GM19324 (cell line): ENCODE measurements around the gene PRKCA.
A peak's percentile ranks its signal among the peaks of the same experiment; 100 is the strongest.

ENCODE experiments used
- ATAC-seq: cut with Tn5 transposase; IDR thresholded peaks from one replicate; pipeline ENCODE4 v1.9.1; 2021; ENCODE audit warnings: mild to moderate bottlenecking, moderate library complexity; ENCODE audit not compliant: unreplicated experiment, low FRiP score

PRKCA gene

DNA sequence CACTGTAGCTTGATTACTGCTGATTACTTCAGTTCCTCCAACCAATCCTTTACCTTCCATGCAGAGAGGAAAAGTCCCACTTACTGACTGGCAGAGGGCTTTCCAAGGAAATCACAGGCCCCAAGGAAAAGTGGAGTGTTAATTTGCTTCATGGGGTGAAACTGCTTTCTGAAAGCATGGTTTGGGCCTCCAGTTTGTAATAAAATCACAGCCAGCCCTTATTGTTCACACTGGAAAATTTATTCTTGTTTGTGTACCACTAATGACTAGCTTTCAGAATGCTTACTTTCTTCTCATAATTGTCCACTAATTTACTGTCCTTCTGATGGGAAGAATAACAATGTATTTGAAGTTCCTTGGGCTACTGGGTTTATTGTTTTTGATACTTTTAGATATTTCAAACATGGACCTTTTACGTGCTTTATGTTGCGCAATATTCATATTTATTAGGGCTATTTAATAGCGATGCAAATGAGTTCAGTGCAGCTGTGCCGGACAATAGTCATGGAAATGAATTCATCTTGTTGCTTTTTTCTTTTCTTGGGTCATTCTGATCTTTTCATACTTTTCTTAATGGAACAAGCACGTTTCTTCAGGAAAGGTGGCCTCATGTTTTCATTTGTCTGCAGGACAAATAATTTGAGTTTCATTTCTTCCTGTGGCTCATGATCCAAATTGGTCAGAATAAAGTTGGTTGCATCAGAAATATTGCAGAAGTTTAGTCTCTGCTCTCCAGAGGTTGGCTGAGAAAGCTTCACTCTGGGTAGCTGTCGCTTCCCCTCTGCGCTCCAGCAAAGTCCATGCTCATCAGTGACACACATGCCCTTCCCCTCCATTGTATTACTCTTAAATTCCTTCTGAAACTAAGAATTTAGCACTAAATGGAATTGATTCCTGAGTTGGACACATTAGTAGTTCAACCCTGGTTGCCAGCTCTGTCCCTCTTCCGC, 128.7 kb downstream of the PRKCA start:
- ATAC-seq, result no peak

DNA sequence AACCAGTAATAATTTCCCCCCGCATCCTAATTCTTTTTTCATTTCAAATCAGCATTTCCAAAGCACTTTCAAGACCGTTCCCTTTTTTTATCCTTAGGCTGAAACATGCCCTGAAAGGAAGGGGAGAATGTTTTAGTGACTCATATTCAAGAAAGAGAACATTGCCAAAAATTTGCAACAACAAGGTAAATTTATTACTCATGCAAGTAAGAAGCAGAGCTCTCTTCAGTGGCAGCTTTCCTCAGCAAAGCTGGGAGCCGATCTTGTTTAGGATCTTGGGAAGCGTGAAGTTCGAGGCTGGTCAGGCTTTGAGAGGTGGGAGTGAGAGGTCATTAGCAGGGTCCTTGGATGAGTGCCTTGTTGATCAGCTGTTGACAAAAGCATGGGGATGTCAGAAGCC, 129.5 kb downstream of the PRKCA start:
- no peak for ATAC-seq

DNA sequence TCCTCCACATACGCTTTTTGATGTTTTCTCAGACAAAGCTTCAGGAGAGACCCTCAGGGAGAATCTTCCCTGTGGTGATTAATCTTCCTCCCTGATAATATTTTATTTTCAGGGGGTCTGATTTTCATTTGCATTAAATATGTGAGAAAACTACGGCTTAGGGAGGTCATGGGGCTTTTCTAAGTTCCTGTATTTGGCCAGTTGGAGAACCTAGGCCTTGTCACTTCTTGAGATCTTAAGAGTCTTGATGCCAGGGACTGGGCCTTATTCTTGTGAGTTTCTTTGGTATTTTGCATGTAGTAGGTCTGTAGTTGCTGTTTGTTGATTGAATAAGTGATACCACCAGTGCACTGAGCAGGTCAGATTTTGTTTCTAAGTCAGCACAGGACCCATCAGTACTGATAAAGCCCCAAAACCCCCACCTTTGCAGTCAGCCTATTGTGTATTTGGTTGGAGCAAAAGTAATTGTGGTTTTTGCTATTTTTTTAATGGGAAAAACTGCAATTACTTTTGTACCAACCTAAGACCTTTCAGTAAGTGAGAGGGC, 130.1 kb downstream of the PRKCA start:
- ATAC-seq, result no peak

DNA sequence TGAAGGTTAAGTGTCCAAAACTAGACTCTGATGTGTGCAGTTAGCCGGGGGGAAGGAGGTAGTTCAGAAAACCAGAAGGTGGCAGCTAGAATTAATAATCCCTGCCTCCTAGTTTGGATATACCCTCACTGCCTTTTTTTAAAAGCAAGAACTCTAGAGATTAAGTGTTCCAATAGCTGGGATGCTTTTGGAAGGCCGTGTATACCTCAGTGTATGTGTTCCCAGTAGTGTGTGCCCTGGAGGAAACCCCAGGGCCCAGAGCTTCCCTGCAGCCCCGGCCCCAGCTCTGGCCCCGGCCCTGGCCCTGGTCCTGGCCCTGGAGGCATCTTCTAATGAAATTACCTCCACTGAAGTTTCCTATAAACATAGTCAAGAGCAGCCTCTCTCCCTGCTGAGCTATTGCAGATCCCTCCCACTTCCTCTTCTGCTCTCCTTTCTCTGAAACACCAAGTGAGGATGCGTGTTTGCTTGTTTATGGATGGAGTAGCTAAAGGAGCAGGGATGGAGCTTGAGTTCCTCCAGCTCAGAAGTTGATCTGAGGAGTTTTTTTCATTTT, 130.7 kb downstream of the PRKCA start:
- no peak for ATAC-seq

DNA sequence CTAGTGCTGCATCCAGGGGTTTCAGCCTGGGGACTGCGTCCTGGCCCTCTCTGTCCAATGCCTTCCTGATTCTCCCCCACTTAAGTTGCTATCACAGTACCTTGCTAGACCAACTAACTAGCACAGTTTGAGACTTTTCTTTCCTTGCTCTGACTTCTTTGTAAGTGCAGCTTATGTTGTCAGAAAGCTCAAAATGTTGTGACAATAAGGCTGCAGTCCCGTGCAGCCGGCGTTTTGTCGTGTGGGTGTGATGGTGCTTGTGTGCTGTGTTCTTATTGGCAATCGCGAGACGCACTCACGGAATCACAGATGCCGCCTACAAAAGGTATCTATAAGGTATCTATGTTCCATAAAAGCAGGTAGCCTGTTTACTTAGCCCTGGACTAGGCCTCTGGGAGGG, 132.8 kb downstream of the PRKCA start:
- no peak for ATAC-seq

DNA sequence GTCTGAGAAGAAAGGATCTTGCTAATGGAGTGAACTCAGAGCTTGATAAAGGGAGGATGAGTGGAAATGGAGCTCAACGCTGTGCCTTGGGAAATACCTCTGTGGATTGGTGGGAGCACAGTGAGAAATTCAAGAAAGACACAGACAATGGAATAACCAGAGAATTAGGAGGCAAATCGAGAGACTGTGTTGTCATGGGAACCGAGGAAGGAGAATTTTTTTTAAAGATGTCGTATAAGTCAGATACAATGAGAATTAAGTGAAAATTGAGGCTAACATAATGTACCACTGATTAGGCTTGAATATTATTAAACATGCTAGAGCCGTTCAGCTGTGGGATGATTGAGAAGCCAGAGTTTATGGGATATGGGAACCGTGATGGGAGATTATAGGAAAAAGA, 134.2 kb downstream of the PRKCA start:
- no peak for ATAC-seq

DNA sequence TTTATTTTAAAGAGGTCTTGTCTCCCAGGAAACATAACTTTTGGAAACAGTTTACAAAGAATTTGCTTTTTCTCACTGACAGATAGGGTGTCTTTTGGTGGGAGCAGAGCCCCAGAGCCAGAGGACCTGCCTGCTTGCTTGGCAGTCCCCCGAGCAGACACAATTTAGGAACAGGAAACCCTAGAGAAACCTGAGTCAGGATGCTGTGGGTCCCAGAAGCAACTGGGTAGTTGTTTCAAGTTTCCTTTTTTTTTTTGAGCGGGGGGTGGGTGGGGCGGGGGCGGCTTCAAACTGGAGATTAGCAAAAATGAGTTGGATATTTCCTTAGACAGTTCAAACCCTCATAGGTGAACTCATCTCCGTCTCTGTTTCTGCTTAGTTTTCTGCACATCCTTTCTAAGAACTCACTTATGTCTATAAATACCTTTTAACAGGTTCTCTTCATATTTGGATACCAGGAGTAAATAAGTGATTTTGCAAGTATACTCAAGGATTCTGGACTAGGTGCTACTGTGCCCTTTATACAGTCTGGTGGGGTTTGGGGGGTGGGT, 135.1 kb downstream of the PRKCA start:
- no peak for ATAC-seq

DNA sequence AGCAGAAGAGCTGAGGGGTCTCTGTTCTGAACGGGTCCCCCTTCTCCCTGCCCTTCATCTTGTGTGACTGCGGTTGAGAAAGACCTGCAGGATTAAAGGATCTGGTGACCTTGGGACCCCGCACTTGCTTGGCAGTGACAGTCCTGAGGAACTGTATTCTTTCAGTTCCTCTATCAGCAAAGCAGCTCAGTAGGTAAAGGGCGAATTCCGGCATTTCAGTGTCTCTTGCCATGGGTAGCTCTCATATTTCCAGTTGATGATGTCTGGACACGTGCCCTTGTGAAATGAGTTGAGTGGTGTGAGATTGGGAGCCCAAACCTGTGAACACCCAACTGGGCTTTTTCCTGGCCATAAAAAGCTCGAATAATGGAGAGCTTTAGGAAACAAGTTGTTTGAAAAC, 135.7 kb downstream of the PRKCA start:
- no peak for ATAC-seq

DNA sequence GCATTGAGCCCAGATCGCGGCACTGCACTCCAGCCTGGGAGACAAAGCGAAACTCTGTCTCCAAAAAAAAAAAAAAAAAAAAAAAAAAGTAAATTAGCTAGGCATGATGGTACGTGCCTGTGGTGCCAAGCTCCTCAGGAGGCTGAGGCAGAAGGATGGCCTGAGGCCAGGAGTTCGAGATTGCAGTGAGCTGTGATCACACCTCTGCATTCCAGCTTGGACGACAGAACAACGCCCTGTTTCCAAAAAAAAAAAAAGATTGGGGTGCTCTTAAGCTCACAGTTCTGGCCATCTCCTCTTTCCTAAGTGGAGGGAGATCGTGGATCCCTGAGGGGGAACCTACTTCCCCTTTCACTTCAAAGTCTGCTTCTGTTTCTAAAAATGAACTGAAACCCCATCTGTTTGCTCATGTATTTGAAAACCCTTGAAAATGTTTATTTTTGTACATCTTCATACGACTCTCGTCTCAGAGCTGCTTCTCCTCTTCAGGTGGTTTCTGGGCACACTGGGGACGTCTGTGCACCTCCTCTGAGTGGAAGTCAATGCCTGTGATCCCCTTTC, 138.8 kb downstream of the PRKCA start:
- peak; percentile 87 for ATAC-seq

DNA sequence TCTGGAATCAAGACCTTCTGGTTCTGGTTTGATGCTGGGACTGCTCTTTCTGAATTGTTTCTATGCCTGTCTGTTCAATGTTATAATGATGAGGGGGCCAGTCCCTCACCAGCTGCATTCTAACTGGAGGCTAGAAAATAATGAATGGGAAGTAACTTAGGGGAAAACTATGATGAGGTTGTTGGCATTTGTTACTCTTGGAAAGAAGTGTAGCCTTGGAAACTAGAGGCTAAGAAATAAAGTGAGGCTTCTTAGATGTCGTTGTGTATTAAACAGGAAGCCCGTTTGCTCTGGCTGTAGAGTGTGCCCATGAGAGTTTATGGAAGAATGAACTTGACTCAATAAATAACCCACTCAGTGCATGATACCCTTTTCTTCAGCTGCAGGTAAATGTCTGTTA, 140.8 kb downstream of the PRKCA start:
- ATAC-seq, result no peak

DNA sequence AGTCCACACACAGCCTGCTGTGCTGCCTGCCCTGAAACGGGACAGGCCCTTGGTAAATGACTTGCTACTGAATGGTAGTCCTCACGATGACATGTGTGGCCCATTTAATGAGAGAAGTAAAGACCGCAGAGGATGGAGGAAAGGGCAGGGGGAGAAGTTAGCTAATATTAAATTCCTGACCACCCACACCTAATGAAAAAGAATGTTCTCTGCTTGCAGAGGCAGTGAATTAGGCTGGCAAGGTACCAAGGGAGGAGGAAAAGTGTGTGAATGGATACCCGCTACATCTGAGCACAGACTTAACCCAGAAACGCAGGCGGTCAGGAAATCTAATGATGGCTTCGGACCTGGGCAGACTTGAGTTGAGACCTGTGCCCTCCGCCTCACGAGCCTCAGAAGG, 141.2 kb downstream of the PRKCA start:
- ATAC-seq, result no peak

DNA sequence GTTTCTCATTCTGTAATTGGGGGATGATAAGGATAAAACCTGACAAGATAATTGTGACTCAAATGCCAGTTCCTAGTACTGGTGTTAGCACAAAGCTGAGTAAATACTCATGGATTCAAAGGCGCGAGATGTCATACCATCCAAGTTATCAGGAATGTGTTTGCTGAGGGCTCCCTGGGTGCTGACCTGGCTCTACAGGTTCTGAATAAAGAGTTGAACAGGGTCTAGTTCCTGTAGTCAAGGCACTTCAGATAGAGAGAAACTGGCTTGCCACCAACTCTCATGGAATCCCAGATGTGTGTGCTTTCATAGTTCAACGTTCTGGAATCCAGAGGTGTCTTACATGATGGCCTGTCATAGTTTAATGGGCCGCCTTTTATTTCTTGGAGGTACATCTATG, 141.6 kb downstream of the PRKCA start:
- no peak for ATAC-seq

DNA sequence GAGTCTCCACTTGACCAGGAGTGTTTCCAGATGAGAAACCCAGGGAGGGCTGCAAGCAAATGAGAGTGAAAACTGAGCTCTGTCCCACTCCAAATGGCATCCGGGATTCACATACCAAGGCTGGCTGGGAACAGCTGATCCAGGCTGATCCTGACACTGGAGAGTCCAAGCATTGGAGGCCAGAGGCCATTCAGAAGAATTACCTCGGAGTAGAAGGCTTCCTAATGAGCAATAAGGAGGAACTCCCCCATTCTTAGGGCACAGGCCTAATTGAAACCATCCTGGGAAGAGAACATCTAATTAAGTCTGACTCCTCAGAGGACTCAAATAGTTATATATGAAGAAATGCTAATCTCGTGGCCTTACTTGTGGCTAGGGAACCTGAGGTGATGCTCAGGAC, 142.8 kb downstream of the PRKCA start:
- ATAC-seq, result no peak

DNA sequence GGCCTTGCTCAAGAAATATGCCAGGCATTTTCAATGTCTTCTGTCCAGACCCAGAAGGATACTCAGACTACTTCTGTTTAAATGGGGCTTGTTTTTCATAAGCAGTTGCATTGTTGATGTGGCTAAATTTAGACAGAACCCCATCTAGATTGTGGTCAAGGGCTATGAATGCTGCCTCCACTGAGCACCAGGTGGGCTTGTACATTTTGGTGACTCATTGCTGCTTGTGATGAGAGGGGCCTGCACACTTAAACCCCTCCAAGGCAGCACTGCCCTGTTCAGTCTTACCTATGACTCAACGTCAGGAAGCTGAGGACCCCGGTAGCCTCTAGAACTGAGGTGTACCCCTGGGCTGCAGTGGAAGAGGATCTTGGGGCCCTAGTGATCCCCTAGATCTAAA, 144.0 kb downstream of the PRKCA start:
- ATAC-seq, result no peak

DNA sequence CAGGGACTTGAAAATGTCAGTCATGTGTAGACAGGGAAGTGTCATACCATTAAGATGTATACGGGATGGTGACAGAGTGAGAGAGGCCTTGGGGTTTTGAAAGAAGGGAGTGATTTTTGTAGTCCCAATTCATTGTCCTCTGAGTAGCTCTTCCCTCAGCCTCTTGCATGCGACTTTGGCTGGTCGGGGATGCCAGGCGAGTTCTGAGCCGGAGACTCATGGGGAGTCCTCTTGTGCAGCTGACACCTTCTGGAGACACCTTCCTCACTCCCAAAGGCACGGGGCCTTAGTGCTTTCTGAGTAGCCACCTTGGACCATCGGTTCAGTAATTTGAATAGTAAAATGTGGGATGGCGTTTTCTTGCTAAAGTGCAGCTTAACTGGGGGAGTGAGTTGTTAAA, 144.7 kb downstream of the PRKCA start:
- ATAC-seq, result no peak

DNA sequence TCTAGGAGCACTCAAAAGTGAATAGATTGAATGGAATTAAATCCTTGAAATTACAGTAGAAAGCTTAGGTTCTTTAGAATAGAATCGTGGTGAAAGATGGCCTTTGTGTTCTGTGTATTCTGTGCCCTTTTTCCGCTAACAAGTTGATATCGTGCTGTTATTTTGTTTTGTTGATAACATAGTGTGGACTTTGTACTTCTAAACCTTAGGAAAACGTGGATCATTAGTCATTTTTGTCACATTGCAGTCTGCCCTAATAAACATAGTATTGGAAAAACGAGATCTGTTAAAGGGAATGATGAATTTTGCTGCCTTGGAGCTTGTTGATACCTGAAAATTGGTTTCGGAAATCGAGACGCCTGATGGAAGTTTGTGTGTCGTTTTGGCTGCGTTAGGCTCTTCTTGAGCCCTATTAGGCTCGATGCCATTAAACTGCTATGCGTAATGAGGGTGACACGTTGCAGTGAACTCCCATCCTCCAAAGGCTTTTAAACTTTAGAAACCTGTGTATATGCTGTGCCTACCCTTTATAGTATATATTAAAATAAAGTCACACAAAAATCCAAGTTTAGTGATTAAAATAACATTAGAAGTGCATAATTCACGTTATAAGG, 145.7 kb downstream of the PRKCA start:
- no peak for ATAC-seq

DNA sequence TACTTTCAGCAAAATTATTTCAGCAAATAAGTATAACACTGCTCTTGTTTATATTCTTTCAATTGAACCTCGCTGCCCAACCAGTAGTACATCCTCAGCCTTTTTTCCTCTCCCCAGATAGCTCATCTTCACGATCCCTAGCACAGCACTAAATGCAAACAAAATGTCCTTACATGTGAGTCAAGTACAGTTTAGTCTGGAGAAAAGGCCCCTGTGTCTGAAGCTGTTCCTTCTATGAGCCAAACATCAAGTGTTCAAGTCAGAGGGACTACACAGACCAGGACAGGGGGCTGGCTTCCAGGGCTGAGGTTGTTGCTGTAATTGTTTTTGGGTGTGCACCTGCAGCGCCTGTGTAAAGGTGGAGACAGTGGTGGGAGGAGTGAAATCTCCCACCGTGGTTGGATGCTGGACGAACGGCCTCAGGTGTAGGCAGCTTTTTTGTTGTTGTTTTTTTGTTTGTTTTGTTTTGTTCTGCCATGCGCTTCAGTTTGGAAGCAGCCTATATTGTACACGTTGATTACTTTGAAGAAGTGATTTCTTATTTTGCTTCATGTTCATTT, 147.1 kb downstream of the PRKCA start:
- ATAC-seq, result no peak

DNA sequence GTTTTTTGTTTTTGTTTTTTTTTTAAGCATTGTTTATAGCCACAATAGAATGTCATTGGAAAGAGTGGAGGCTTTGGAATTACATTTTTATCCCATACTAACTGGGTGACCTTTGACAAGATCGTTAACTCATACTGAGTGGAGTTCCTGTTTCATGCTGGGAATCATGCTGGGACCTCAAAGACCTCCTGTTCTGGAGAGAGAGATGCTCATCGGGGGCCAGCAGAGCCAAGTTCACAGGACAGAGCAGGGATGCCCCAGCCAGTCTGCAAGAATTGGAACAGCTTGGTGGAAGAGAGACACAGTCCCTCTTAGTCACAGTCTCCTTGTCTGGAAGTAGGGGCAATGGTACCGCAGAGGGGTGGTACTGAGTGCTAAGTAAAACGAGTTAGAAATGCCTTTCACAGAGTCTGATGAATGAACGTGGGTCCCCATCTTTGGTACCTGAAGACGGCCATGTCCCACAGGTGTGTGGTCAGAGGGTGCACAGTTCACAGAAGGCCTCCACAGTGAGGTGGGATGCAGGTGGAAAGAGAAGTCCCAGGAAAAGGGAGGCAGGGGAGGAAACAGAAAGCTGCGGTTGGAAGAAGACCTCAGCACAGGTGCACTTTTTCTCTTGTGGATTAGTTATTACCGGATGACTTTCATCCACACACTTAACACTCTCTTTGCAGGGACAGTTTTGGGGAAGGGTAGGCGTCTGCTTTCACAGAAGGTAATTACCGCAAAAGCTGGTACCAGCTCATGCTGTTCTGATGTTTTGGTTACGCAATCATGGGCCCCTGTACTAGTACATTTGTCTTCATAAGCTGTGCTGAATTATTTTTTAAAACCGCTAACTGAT, 147.8 kb downstream of the PRKCA start:
- ATAC-seq, result no peak

DNA sequence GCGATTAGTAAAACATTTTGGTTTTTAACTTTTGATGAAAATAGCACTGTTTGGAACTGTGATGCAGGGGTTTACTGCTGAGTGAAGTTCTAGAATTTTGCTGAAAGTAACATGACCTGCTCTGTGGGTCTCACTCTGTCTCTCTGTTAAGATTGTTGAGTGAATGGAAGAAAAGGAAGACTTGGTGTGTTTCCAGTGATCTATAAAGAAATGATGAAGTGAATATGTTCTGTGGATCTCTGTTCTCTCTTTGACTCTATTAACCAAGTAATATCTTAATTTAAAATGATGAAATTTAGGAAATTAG, 148.4 kb downstream of the PRKCA start:
- ATAC-seq, result no peak
